Gastrocnemius medialis (tissue), 4 donors: ENCODE data around the gene TMEM252.

ENCODE experiments used
- CTCF ChIP-seq, 5 experiments: fragments of 450-650 bp in 3 of 5; fragments of 200-600 bp in 2 of 5; sonication (generic) in 2 of 5; IDR thresholded peaks in 4 of 5; conservative IDR thresholded peaks in 1 of 5; 1 replicate in 4 of 5; 2 replicates in 1 of 5; pipeline ENCODE4 v1.5.1; 2016 to 2019; ENCODE audit warnings: antibody characterized with exemption in 5 of 5, mild to moderate bottlenecking in 3 of 5, moderate library complexity in 3 of 5
- POLR2A ChIP-seq, 2 donors: fragments of 450-650 bp; IDR thresholded peaks; one replicate each; pipeline ENCODE4 v1.6.1; 2017; ENCODE audit warnings: antibody characterized with exemption in 2 of 2, mild to moderate bottlenecking in 2 of 2, moderate library complexity in 2 of 2

- TF ChIP-seq CTCF (IDR thresholded peaks at IDR 0.05 in 4 of 5, conservative IDR thresholded peaks at IDR 0.05 in 1 of 5): no peak
- TF ChIP-seq POLR2A (IDR thresholded peaks at IDR 0.05): no peak
Measured at GRCh38 chr9:68567565-68567964, 26.9 kb upstream of the TMEM252 start.
